ENCODE data around the gene PLCB1.

The PLCB1 gene

GRCh38 chr20:8756410-8756809, 624.3 kb downstream of the PLCB1 start:
- Histone ChIP-seq H3K4me1 (ENCODE audit: control insufficient read depth in 1 of 2, insufficient read depth in 2 of 2, low read length in 2 of 2) (no peaks in the 10 kb centered on the region), H3K9me3 (ENCODE audit: control insufficient read depth in 1 of 2, low read length in 2 of 2) (no peaks in the 10 kb centered on the region), H3K36me3 (ENCODE audit: control insufficient read depth in 1 of 2, insufficient read depth in 2 of 2, low read length in 2 of 2) (no peaks in the 10 kb centered on the region), H3K27me3 (ENCODE audit: low read depth, low read length) (no peaks in the 10 kb centered on the region), H3K27ac (ENCODE audit: low read length) (no peak overlapping the region), H3K4me3 (ENCODE audit: low read depth in 1 of 2, low read length in 2 of 2) (no peak overlapping the region)

DNA sequence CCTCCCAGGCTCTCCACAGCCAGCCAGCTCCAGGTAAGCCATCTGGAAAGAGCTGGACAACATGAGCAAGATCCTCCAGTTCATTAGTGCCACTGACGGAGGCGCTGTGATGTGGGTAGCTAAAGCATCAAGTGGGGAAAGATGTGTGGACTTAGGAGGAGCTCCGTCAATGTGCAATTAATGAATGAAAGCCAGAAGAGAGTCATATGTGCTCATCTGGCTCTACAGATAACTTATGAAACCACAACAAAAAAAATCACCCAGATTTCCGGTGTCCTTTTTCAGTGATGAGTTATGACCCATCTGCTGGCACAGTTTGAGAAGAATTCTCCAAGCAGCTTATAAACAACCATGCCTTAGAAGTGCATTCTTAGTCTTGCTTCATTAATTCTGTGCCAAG, 625.1 kb downstream of the PLCB1 start:
- no peaks in the 10 kb centered on the region for H3K9me3 ChIP-seq (ENCODE audit: control insufficient read depth in 1 of 2, low read length in 2 of 2)
- H3K4me3 ChIP-seq (ENCODE audit: low read depth in 1 of 2, low read length in 2 of 2): no peak overlapping the region

GRCh38 chr20:8764344-8764962, 632.4 kb downstream of the PLCB1 start:
- H3K27ac ChIP-seq (ENCODE audit: low read length): no peak overlapping the region
- no peak overlapping the region for H3K4me3 ChIP-seq (ENCODE audit: low read depth in 1 of 2, low read length in 2 of 2)
- no peaks in the 10 kb centered on the region for H3K9me3 ChIP-seq (ENCODE audit: control insufficient read depth in 1 of 2, low read length in 2 of 2)
- H3K4me1 ChIP-seq (ENCODE audit: control insufficient read depth in 1 of 2, insufficient read depth in 2 of 2, low read length in 2 of 2): peaks cover 0 to 4% of the 10 kb centered on the region in 2 donors
- H3K36me3 ChIP-seq (ENCODE audit: control insufficient read depth in 1 of 2, insufficient read depth in 2 of 2, low read length in 2 of 2): peaks cover 0 to 22% of the 10 kb centered on the region in 2 donors
- H3K27me3 ChIP-seq (ENCODE audit: low read depth, low read length): no peaks in the 10 kb centered on the region

More for the DNA sequence above, 625.1 kb downstream of the PLCB1 start:
- Histone ChIP-seq H3K27ac (ENCODE audit: low read length) (no peak overlapping the region), H3K4me1 (ENCODE audit: control insufficient read depth in 1 of 2, insufficient read depth in 2 of 2, low read length in 2 of 2) (no peaks in the 10 kb centered on the region), H3K27me3 (ENCODE audit: low read depth, low read length) (no peaks in the 10 kb centered on the region), H3K36me3 (ENCODE audit: control insufficient read depth in 1 of 2, insufficient read depth in 2 of 2, low read length in 2 of 2) (no peaks in the 10 kb centered on the region)

DNA sequence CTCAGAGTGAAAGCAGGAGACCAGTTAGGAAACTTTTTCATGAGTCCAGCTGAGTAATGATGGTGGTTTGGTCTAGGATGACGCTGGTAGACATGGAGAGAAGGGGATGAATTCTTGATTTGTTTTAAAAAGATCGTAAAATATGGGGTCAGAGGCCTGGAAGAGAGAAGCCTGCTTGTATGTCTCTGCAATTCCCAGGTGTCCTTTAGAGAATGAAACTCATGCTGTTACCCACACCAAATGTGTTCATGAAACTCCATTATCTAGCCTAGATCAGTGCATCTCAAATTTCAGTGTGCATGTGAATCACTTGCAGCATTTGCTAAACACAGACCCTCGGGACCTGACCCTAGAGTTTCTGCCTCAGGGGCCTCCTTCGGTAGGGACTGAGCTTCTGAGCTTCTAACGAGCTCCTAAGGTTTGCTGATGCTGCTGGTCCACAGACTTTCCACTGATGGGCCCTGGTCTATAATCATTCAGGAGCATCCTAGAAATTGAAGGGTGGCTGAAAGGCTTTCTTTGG, 634.9 kb downstream of the PLCB1 start:
- Histone ChIP-seq H3K9me3 (ENCODE audit: control insufficient read depth in 1 of 2, low read length in 2 of 2) (no peaks in the 10 kb centered on the region), H3K27me3 (ENCODE audit: low read depth, low read length) (no peaks in the 10 kb centered on the region), H3K36me3 (ENCODE audit: control insufficient read depth in 1 of 2, insufficient read depth in 2 of 2, low read length in 2 of 2) (peaks cover 0 to 22% of the 10 kb centered on the region in 2 donors), H3K4me3 (ENCODE audit: low read depth in 1 of 2, low read length in 2 of 2) (no peak overlapping the region), H3K27ac (ENCODE audit: low read length) (no peak overlapping the region), H3K4me1 (ENCODE audit: control insufficient read depth in 1 of 2, insufficient read depth in 2 of 2, low read length in 2 of 2) (peaks cover 0 to 4% of the 10 kb centered on the region in 2 donors)

GRCh38 chr20:8774412-8774811, 642.3 kb downstream of the PLCB1 start:
- Histone ChIP-seq H3K4me3 (ENCODE audit: low read depth in 1 of 2, low read length in 2 of 2) (no peak overlapping the region), H3K27me3 (ENCODE audit: low read depth, low read length) (no peaks in the 10 kb centered on the region), H3K36me3 (ENCODE audit: control insufficient read depth in 1 of 2, insufficient read depth in 2 of 2, low read length in 2 of 2) (peaks cover 0 to 3% of the 10 kb centered on the region in 2 donors), H3K4me1 (ENCODE audit: control insufficient read depth in 1 of 2, insufficient read depth in 2 of 2, low read length in 2 of 2) (no peaks in the 10 kb centered on the region), H3K27ac (ENCODE audit: low read length) (no peak overlapping the region), H3K9me3 (ENCODE audit: control insufficient read depth in 1 of 2, low read length in 2 of 2) (no peaks in the 10 kb centered on the region)

DNA sequence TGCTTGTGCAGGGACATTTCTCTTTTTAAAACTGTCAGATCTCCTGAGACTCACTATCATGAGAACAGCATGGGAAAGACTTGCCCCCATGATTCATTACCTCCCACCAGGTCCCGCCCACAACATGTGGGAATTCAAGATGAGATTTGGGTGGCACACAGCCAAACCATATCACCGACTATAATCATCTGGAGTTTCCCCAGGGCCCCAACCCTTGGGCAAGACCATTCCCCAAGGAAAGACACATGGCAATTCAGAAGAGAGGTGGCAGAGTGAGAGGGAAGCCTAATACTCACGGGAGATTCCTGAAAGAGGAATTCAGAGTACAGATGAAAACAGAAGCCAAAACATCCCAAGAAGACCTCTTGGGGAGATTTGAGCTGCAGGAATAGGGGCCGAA, 645.8 kb downstream of the PLCB1 start:
- H3K9me3 ChIP-seq (ENCODE audit: control insufficient read depth in 1 of 2, low read length in 2 of 2): no peaks in the 10 kb centered on the region
- H3K27me3 ChIP-seq (ENCODE audit: low read depth, low read length): no peaks in the 10 kb centered on the region
- no peak overlapping the region for H3K4me3 ChIP-seq (ENCODE audit: low read depth in 1 of 2, low read length in 2 of 2)
- no peak overlapping the region for H3K27ac ChIP-seq (ENCODE audit: low read length)
- peaks cover 0 to 12% of the 10 kb centered on the region in 2 donors for H3K36me3 ChIP-seq (ENCODE audit: control insufficient read depth in 1 of 2, insufficient read depth in 2 of 2, low read length in 2 of 2)
- H3K4me1 ChIP-seq (ENCODE audit: control insufficient read depth in 1 of 2, insufficient read depth in 2 of 2, low read length in 2 of 2): no peaks in the 10 kb centered on the region

- Histone ChIP-seq H3K27ac (ENCODE audit: low read length) (no peak overlapping the region), H3K9me3 (ENCODE audit: control insufficient read depth in 1 of 2, low read length in 2 of 2) (no peaks in the 10 kb centered on the region), H3K36me3 (ENCODE audit: control insufficient read depth in 1 of 2, insufficient read depth in 2 of 2, low read length in 2 of 2) (peaks cover 0 to 12% of the 10 kb centered on the region in 2 donors), H3K4me3 (ENCODE audit: low read depth in 1 of 2, low read length in 2 of 2) (no peak overlapping the region), H3K27me3 (ENCODE audit: low read depth, low read length) (no peaks in the 10 kb centered on the region), H3K4me1 (ENCODE audit: control insufficient read depth in 1 of 2, insufficient read depth in 2 of 2, low read length in 2 of 2) (no peaks in the 10 kb centered on the region)
Measured at GRCh38 chr20:8778387-8778786, 646.3 kb downstream of the PLCB1 start.

- Histone ChIP-seq H3K9me3 (ENCODE audit: control insufficient read depth in 1 of 2, low read length in 2 of 2) (no peaks in the 10 kb centered on the region), H3K27me3 (ENCODE audit: low read depth, low read length) (no peaks in the 10 kb centered on the region), H3K4me3 (ENCODE audit: low read depth in 1 of 2, low read length in 2 of 2) (no peak overlapping the region), H3K4me1 (ENCODE audit: control insufficient read depth in 1 of 2, insufficient read depth in 2 of 2, low read length in 2 of 2) (no peaks in the 10 kb centered on the region), H3K27ac (ENCODE audit: low read length) (no peak overlapping the region), H3K36me3 (ENCODE audit: control insufficient read depth in 1 of 2, insufficient read depth in 2 of 2, low read length in 2 of 2) (peaks cover 0 to 12% of the 10 kb centered on the region in 2 donors)
Measured at GRCh38 chr20:8780915-8781314, 648.8 kb downstream of the PLCB1 start.

- H3K4me3 ChIP-seq (ENCODE audit: low read depth in 1 of 2, low read length in 2 of 2): no peak overlapping the region
- no peaks in the 10 kb centered on the region for H3K27me3 ChIP-seq (ENCODE audit: low read depth, low read length)
- peaks cover 0 to 10% of the 10 kb centered on the region in 2 donors for H3K36me3 ChIP-seq (ENCODE audit: control insufficient read depth in 1 of 2, insufficient read depth in 2 of 2, low read length in 2 of 2)
- no peaks in the 10 kb centered on the region for H3K4me1 ChIP-seq (ENCODE audit: control insufficient read depth in 1 of 2, insufficient read depth in 2 of 2, low read length in 2 of 2)
- no peaks in the 10 kb centered on the region for H3K9me3 ChIP-seq (ENCODE audit: control insufficient read depth in 1 of 2, low read length in 2 of 2)
- no peak overlapping the region for H3K27ac ChIP-seq (ENCODE audit: low read length)
Measured at GRCh38 chr20:8782804-8783203, 650.7 kb downstream of the PLCB1 start.

DNA sequence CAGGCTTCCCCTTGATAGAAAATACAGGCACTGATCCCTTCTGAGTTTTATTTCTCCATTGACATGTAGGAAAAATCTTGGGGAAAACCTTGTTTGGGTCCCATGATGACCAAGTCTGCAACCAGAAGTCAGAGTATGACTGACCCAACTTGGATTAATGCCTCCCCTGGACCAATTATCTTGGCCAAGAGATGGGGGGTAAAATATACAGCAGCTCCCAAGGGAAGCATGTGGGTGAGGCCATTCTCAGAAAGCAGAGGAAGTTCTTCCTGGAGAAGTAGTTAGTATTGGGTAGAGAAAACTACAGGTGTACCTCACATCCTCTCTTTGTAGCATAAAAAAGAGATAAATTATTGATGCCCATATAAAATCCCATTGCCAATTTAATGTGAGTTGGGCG, 651.7 kb downstream of the PLCB1 start:
- H3K27ac ChIP-seq (ENCODE audit: low read length): no peak overlapping the region
- no peaks in the 10 kb centered on the region for H3K4me1 ChIP-seq (ENCODE audit: control insufficient read depth in 1 of 2, insufficient read depth in 2 of 2, low read length in 2 of 2)
- H3K4me3 ChIP-seq (ENCODE audit: low read depth in 1 of 2, low read length in 2 of 2): no peak overlapping the region
- peaks cover 0 to 10% of the 10 kb centered on the region in 2 donors for H3K36me3 ChIP-seq (ENCODE audit: control insufficient read depth in 1 of 2, insufficient read depth in 2 of 2, low read length in 2 of 2)
- no peaks in the 10 kb centered on the region for H3K9me3 ChIP-seq (ENCODE audit: control insufficient read depth in 1 of 2, low read length in 2 of 2)
- no peaks in the 10 kb centered on the region for H3K27me3 ChIP-seq (ENCODE audit: low read depth, low read length)

- Histone ChIP-seq H3K9me3 (ENCODE audit: control insufficient read depth in 1 of 2, low read length in 2 of 2) (no peaks in the 10 kb centered on the region), H3K27ac (ENCODE audit: low read length) (no peak overlapping the region), H3K36me3 (ENCODE audit: control insufficient read depth in 1 of 2, insufficient read depth in 2 of 2, low read length in 2 of 2) (peaks cover 0 to 5% of the 10 kb centered on the region in 2 donors), H3K27me3 (ENCODE audit: low read depth, low read length) (no peaks in the 10 kb centered on the region), H3K4me1 (ENCODE audit: control insufficient read depth in 1 of 2, insufficient read depth in 2 of 2, low read length in 2 of 2) (no peaks in the 10 kb centered on the region), H3K4me3 (ENCODE audit: low read depth in 1 of 2, low read length in 2 of 2) (no peak overlapping the region)
Measured at GRCh38 chr20:8786383-8786782, 654.3 kb downstream of the PLCB1 start.

- Histone ChIP-seq H3K9me3 (ENCODE audit: control insufficient read depth in 1 of 2, low read length in 2 of 2) (no peaks in the 10 kb centered on the region), H3K36me3 (ENCODE audit: control insufficient read depth in 1 of 2, insufficient read depth in 2 of 2, low read length in 2 of 2) (peaks cover 0 to 5% of the 10 kb centered on the region in 2 donors), H3K27me3 (ENCODE audit: low read depth, low read length) (no peaks in the 10 kb centered on the region), H3K4me3 (ENCODE audit: low read depth in 1 of 2, low read length in 2 of 2) (no peak overlapping the region), H3K27ac (ENCODE audit: low read length) (no peak overlapping the region), H3K4me1 (ENCODE audit: control insufficient read depth in 1 of 2, insufficient read depth in 2 of 2, low read length in 2 of 2) (no peaks in the 10 kb centered on the region)
Measured at GRCh38 chr20:8787090-8787489, 655.0 kb downstream of the PLCB1 start.
